RWPE1 (cell line): ENCODE data around the gene TNFSF9.
"Not testable (repeated sequence)": the region's sequence is repeated elsewhere in the genome, so short reads cannot be mapped to it uniquely, and the experiment has no call there.

ENCODE experiments used
- CTCF ChIA-PET: fragments of 350-600 bp; sonication (Branson Sonifier 250); formaldehyde crosslinking; extraction: SDS; loops from one replicate; lab custom pipeline; 2021; lab: Yijun Ruan, JAX
- POLR2A ChIA-PET: fragments of 400-600 bp; formaldehyde crosslinking; extraction: SDS; loops from one replicate; lab custom pipeline; 2020; ENCODE audit warnings: antibody characterized with exemption; ENCODE audit not compliant: low non-redundant PET; lab: Yijun Ruan, JAX
- DNase-seq: peaks from one replicate; pipeline ENCODE4 v3.0.0; 2012; ENCODE audit warnings: low spot score
- H3K27ac ChIP-seq: fragments of 450-650 bp; 2 replicates; pipeline ENCODE4 v1.5.1; 2017
- TF ChIP-seq, protein P1 (sequence below): fragments of 450-650 bp; conservative IDR thresholded peaks from 2 replicates; pipeline ENCODE4 v1.5.1; 2017; ENCODE audit warnings: low read depth, mild to moderate bottlenecking

TNFSF9 gene

DNA sequence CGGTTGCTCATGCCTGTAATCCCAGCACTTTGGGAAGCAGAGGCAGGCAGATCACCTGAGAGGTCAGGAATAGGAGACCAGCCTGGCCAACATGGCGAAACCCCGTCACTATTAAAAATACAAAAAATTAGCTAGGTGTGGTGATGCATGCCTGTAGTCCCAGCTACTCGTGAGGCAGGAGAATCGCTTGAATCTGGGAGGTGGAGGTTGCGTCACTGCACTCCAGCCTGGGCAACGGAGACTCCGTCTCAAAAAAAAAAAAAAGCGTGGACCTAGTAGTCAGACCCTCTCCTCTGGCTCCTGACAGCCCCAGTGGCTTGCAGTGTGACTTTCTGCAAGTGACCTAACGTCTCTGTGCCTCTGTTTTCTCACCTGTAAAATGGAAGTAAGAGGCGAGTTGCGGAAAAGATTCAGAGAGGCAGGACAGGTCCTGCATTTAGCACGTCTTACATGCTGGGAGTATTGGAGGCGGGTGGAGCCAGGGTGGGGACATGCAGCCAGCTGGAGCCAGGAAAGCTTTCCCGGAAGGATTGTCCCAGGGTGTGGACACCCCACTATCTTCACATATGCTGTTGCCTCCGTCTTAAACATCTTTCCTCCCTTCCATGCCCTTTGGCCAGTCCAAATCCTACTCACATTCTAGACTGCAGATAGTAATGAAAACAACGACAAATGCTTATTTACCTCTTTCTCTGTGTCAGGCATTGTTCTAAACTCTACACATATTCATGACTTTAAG is 31.6 kb upstream of the TNFSF9 start:
- ChIA-PET POLR2A (no interaction called here), CTCF (interaction anchor here (0.6 to 1.0 kb wide), 2 partner anchors 280 to 1697 kb away, joined by 3 to 4 read pairs; no protein-coding TSS in a partner anchor)
- no peak for DNase-seq
- H3K27ac ChIP-seq = no peak overlapping the region
- TF ChIP-seq, protein P1, sequence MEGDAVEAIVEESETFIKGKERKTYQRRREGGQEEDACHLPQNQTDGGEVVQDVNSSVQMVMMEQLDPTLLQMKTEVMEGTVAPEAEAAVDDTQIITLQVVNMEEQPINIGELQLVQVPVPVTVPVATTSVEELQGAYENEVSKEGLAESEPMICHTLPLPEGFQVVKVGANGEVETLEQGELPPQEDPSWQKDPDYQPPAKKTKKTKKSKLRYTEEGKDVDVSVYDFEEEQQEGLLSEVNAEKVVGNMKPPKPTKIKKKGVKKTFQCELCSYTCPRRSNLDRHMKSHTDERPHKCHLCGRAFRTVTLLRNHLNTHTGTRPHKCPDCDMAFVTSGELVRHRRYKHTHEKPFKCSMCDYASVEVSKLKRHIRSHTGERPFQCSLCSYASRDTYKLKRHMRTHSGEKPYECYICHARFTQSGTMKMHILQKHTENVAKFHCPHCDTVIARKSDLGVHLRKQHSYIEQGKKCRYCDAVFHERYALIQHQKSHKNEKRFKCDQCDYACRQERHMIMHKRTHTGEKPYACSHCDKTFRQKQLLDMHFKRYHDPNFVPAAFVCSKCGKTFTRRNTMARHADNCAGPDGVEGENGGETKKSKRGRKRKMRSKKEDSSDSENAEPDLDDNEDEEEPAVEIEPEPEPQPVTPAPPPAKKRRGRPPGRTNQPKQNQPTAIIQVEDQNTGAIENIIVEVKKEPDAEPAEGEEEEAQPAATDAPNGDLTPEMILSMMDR = no peak

DNA sequence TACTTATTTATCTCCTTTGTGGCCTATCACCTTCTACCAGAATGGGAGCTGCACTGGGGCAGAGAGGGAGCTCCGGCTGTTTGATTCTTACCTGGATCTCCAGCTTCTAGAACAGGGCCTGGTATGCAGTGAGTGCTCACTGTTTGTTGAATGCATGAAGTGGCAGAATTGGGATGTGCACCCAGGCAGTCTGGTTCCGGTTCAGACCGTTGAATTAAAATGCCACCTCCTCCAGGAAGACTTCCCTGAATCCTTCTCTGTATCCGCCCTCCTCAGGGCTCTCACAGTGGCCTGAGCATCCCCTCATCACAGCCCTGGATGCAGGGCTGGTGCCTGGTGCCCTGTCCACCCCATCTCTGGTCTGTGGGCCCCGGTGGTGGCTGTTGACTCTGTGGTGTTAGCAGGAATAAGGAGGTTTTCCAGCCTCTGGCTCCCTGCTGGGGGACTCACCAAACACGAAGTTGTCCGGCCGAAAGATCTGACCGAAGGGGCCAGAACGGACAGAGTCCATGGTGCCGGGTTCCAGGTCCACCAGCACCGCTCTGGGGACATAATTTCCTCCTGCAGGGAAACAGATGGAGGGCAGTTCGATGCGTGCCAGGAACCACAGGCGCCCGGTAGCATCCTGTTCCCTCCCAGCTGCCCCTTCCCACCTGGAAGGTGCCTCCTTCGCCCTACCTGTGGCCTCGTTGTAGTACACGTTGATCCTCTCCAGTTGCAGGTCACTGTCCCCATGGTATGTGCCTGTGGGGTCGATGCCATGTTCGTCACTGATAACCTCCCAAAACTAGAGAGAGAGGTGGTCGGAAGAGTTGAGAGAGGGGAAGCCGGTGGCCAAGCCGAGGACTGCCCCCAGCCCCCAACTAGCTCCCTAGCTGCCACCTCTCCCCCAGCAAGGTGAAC is 29.7 kb upstream of the TNFSF9 start:
- CTCF ChIA-PET = interaction anchor here (0.6 kb wide), 1 partner anchor 854 kb away, joined by 4 read pairs; no protein-coding TSS in a partner anchor
- TF ChIP-seq, protein P1 = no peak
- no peak overlapping the region for H3K27ac ChIP-seq
- DNase-seq = no peak
- POLR2A ChIA-PET = no interaction called here

DNA sequence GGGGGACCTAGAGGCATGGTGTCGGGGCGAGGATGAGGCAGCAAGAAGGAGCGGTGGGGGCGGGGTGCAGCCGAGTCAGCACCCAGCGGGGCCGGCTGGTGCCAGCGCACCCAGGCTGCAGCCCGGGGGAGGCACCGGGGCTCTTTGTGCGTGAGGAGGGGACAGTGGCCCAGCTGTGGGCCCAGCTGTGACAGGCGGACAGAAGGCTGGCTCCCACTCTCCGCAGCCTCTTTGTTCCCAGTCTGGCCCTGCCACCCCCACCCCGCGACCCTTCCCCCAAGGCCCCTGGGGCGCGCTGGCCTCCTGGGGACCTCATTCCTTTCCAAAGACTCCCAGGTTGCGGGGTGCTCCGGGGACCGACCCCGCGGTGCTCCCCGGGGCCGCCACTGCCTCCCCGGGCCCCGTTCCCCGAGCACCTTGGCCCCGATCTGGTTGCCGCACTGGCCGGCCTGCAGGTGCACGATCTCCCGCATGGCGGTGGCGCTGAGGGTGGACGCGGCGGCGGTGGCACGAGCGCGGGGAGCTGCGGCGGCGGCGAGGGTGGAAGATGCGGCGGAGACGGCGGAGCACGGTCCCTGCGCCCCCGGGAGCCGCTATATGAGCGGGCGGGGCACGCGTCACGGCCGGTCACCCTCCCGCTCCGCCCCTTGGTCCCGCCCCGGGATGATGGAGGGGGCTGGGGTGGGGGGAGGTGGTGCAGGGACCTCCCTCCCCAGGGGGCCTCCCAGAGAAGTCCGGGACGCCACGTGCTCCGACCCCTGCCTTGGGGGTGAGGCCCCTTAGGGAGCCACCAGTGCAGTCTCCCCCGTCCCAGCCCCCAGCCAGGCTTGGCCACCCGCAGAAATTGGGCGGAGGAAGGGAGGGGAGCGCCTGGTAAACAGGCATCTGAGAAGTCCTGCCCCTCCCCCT is 28.8 kb upstream of the TNFSF9 start, which contains the start of gene TUBB4A:
TSS of gene TUBB4A (minus strand) at position 570 of the 909 bp plus-strand sequence. CDS start at position 473, 97 bp downstream.
- no peak for DNase-seq
- ChIA-PET POLR2A (no interaction called here), CTCF (no interaction called here)
- TF ChIP-seq, protein P1 = no peak
- H3K27ac ChIP-seq = no peak within 1 kb of the TSS

DNA sequence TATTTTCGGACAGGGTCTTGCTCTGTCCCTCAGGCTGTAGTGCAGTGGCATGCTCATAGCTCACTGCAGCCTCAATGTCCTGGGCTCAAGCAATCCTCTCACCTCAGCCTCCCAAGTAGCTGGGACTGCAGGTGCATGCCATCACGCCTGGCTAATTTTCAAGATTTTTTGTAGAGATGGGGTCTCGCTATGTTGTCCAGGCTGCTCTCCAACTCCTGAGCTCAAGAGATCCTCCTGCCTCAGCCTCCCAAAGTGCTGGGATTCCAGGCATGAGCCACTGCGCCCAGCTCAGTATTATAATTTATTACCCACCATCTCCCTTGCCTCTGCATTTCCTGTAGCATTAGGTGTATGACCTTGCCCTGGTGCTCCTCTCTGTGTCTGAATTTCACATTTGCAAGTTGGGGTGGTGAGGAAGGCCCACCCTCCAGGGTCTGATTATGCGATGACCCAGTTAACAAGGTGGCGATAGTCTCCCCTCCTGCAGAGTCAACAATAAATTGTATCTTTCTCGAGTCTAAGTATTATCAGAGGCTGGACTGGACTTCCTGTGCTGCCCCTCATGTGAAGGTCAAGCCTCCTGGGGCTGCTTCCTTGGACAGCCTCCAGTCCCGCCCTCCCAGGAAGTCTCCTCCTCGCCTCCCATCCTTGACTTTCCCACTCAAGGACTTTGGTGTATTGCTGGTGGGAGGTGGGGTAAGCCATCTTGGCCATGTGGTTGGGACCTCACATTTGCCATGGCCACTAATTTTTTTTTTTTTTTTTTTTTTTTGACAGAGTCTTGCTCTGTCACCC is 27.2 kb upstream of the TNFSF9 start:
- ChIA-PET POLR2A (interaction anchor here (0.6 kb wide), 1 partner anchor 66 kb away, joined by 3 read pairs; no protein-coding TSS in a partner anchor), CTCF (interaction anchor here (0.6 to 0.7 kb wide), 2 partner anchors 149 to 176 kb away, joined by 3 read pairs; no protein-coding TSS in a partner anchor)
- no peak for DNase-seq
- TF ChIP-seq, protein P1 = no peak
- no peak overlapping the region for H3K27ac ChIP-seq

DNA sequence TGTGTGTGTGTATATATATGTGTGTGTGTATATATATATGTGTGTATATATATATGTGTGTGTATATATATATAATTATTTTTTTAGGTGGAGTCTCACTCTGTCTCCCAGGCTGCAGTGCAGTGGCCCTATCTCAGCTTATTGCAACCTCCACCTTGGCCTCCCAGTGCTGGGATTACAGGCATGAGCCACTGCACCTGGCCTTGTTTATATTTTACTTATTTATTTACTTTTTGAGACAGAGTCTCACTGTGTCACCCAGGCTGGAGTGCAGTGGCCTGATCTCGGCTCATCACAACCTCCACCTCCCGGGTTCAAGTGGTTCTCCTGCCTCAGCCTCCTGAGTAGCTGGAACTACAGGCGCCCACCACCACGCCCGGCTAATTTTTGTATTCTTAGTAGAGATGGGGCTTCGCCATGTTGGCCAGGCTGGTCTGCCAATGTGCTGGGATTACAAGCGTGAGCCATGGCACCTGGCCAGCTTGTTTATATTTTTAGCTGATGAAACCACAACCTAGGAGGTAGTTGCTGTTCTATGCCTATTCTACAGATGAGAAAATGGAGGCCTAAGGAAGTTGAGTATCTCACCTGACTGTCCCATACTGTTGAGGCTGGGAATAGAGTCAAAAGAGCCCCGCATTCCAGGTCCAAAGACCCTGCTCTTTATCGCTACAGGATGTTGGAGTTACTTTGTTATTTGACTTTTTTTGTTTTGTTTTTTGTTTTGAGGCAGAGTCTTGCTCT is 22.6 kb upstream of the TNFSF9 start:
- POLR2A ChIA-PET, CTCF ChIA-PET, H3K27ac ChIP-seq, DNase-seq: not testable (repeated sequence)
